Gastrocnemius medialis (tissue), 4 donors: Measurements from ENCODE around the gene ELP2.

Source experiments
- CTCF ChIP-seq, 5 experiments: fragments of 450-650 bp in 3 of 5; fragments of 200-600 bp in 2 of 5; sonication (generic) in 2 of 5; IDR thresholded peaks in 4 of 5; conservative IDR thresholded peaks in 1 of 5; 1 replicate in 4 of 5; 2 replicates in 1 of 5; pipeline ENCODE4 v1.5.1; 2016 to 2019; ENCODE audit warnings: antibody characterized with exemption in 5 of 5, mild to moderate bottlenecking in 3 of 5, moderate library complexity in 3 of 5
- POLR2A ChIP-seq, 2 donors: fragments of 450-650 bp; IDR thresholded peaks; one replicate each; pipeline ENCODE4 v1.6.1; 2017; ENCODE audit warnings: antibody characterized with exemption in 2 of 2, mild to moderate bottlenecking in 2 of 2, moderate library complexity in 2 of 2

GRCh38 chr18:36181441-36181840 is 51.7 kb downstream of the ELP2 start:
- TF ChIP-seq CTCF (IDR thresholded peaks at IDR 0.05 in 4 of 5, conservative IDR thresholded peaks at IDR 0.05 in 1 of 5) (no peak), POLR2A (IDR thresholded peaks at IDR 0.05) (no peak)
